CD4-positive, alpha-beta T cell treated with Interleukin-21 for 1 hour (primary cell): ENCODE data around the gene PDE1C.

Experiments used
- DNase-seq: peaks from one replicate; pipeline ENCODE4 v3.0.0-alpha.2; 2020

Gene PDE1C

GRCh38 chr7:31986878-31987518, 83.2 kb downstream of the PDE1C start:
- DNase-seq, result no peak

- no peak for DNase-seq
These were observed 87.2 kb downstream of the PDE1C start for GRCh38 chr7:31982962-31983361.

GRCh38 chr7:31981874-31982390, 88.3 kb downstream of the PDE1C start:
- DNase-seq, result no peak

GRCh38 chr7:31979690-31980330, 90.4 kb downstream of the PDE1C start:
- no peak for DNase-seq

GRCh38 chr7:31975546-31975945, 94.7 kb downstream of the PDE1C start:
- no peak for DNase-seq

GRCh38 chr7:31974351-31974750, 95.9 kb downstream of the PDE1C start:
- DNase-seq, result no peak

GRCh38 chr7:31971049-31971667, 99.0 kb downstream of the PDE1C start:
- no peak for DNase-seq

GRCh38 chr7:31970501-31970900, 99.7 kb downstream of the PDE1C start:
- DNase-seq, result no peak

- DNase-seq, result no peak
These were observed 106.5 kb downstream of the PDE1C start for GRCh38 chr7:31963569-31964175.

GRCh38 chr7:31962246-31962645, 108.0 kb downstream of the PDE1C start:
- no peak for DNase-seq

GRCh38 chr7:31958226-31958625, 112.0 kb downstream of the PDE1C start:
- DNase-seq, result no peak

GRCh38 chr7:31957756-31958155, 112.5 kb downstream of the PDE1C start:
- no peak for DNase-seq

GRCh38 chr7:31957090-31957720, 113.0 kb downstream of the PDE1C start:
- no peak for DNase-seq

- DNase-seq, result no peak
These were observed 114.6 kb downstream of the PDE1C start for GRCh38 chr7:31955641-31956040.

GRCh38 chr7:31955021-31955420, 115.2 kb downstream of the PDE1C start:
- no peak for DNase-seq

GRCh38 chr7:31954500-31954899, 115.7 kb downstream of the PDE1C start:
- DNase-seq, result no peak

- DNase-seq, result no peak
These were observed 116.8 kb downstream of the PDE1C start for GRCh38 chr7:31953432-31953831.

- no peak for DNase-seq
These were observed 120.0 kb downstream of the PDE1C start for GRCh38 chr7:31950091-31950755.

- DNase-seq, result no peak
These were observed 122.2 kb downstream of the PDE1C start for GRCh38 chr7:31948029-31948428.

- no peak for DNase-seq
These were observed 130.0 kb downstream of the PDE1C start for GRCh38 chr7:31940167-31940566.

- no peak for DNase-seq
These were observed 131.1 kb downstream of the PDE1C start for GRCh38 chr7:31939076-31939475.

GRCh38 chr7:31938650-31939049, 131.6 kb downstream of the PDE1C start:
- DNase-seq, result no peak

- no peak for DNase-seq
These were observed 132.2 kb downstream of the PDE1C start for GRCh38 chr7:31937982-31938381.
